GM12878 (cell line): ENCODE results near the gene TGDS. TPM values are rescaled to one million over a fixed set of nuclear protein-coding genes. Genes with fewer than 3 reads are reported as not detected.

Source experiments
- ASH2L ChIP-seq: fragments of 300-600, 200-600 bp; sonication (generic); IDR thresholded peaks from 2 replicates; pipeline ENCODE4 v1.6.1; 2017; ENCODE audit warnings: low read depth, mild to moderate bottlenecking, borderline replicate concordance
- ATF3 ChIP-seq: IDR thresholded peaks from 2 replicates; pipeline ENCODE4 v1.6.1; 2011; ENCODE audit warnings: low read depth, mild to moderate bottlenecking, low read length, moderate library complexity, borderline replicate concordance; ENCODE audit errors: extremely low read depth
- ATF7 ChIP-seq: fragments of 450-650 bp; IDR thresholded peaks from 2 replicates; pipeline ENCODE4 v1.6.1; 2016; ENCODE audit warnings: low read depth, mild to moderate bottlenecking
- CREB1 ChIP-seq: IDR thresholded peaks from 2 replicates; pipeline ENCODE4 v1.6.1; 2012; ENCODE audit warnings: low read depth, mild to moderate bottlenecking, inconsistent platforms
- E2F4 ChIP-seq: IDR thresholded peaks from 2 replicates; pipeline ENCODE4 v1.6.1; 2012; ENCODE audit warnings: low read depth, low read length, improper control_type of control experiment
- EED ChIP-seq: sonication (generic); IDR thresholded peaks from 2 replicates; pipeline ENCODE4 v1.6.1; 2016; ENCODE audit warnings: antibody characterized with exemption, low read depth
- ELK1 ChIP-seq: IDR thresholded peaks from 2 replicates; pipeline ENCODE4 v1.6.1; 2012; ENCODE audit warnings: low read depth, low read length, improper control_type of control experiment
- FOS ChIP-seq: IDR thresholded peaks from 3 replicates; pipeline ENCODE4 v1.6.1; 2011; ENCODE audit warnings: borderline replicate concordance; ENCODE audit not compliant: insufficient read length; ENCODE audit errors: extremely low read depth
- FOXM1 ChIP-seq: IDR thresholded peaks from 2 replicates; pipeline ENCODE4 v1.6.1; 2012; ENCODE audit warnings: low read depth, mild to moderate bottlenecking, inconsistent platforms, low read length, moderate library complexity
- GATAD2B ChIP-seq: fragments of 450-650 bp; conservative IDR thresholded peaks from 2 replicates; pipeline ENCODE4 v1.6.1; 2017; ENCODE audit warnings: low read depth, mild to moderate bottlenecking, moderate library complexity
- HCFC1 ChIP-seq: fragments of 150-350 bp; IDR thresholded peaks from 2 replicates; pipeline ENCODE4 v1.6.1; 2014; ENCODE audit warnings: low read length
- HDAC2 ChIP-seq: fragments of 200-600 bp; sonication (generic); IDR thresholded peaks from 2 replicates; pipeline ENCODE4 v1.6.1; 2017
- HSF1 ChIP-seq: fragments of 150-350 bp; IDR thresholded peaks from 2 replicates; pipeline ENCODE4 v1.6.1; 2014; ENCODE audit warnings: mild to moderate bottlenecking, low read depth, low read length
- LARP7 ChIP-seq: fragments of 450-650 bp; IDR thresholded peaks from 2 replicates; pipeline ENCODE4 v1.6.1; 2017; ENCODE audit warnings: mild to moderate bottlenecking
- MAX ChIP-seq: IDR thresholded peaks from 2 replicates; pipeline ENCODE4 v1.6.1; 2012; ENCODE audit warnings: low read depth, low read length, improper control_type of control experiment
- MLLT1 ChIP-seq: fragments of 450-650 bp; IDR thresholded peaks from 2 replicates; pipeline ENCODE4 v1.6.1; 2016; ENCODE audit warnings: mild to moderate bottlenecking
- NFYA ChIP-seq: IDR thresholded peaks from 2 replicates; pipeline ENCODE4 v1.6.1; 2011; ENCODE audit warnings: low read depth, mild to moderate bottlenecking, low read length, improper control_type of control experiment, borderline replicate concordance
- PKNOX1 ChIP-seq: fragments of 450-650 bp; IDR thresholded peaks from 2 replicates; pipeline ENCODE4 v1.6.1; 2016; ENCODE audit warnings: mild to moderate bottlenecking
- SMC3 ChIP-seq: IDR thresholded peaks from 2 replicates; pipeline ENCODE4 v1.6.1; 2011; ENCODE audit warnings: low read length, improper control_type of control experiment, borderline replicate concordance
- SREBF2 ChIP-seq: IDR thresholded peaks from 2 replicates; pipeline ENCODE4 v1.6.1; 2012; ENCODE audit warnings: mild to moderate bottlenecking, low read length
- YY1 ChIP-seq: IDR thresholded peaks from 2 replicates; pipeline ENCODE4 v1.6.1; 2011; ENCODE audit warnings: low read depth, mild to moderate bottlenecking, low read length
- ZNF274 ChIP-seq: IDR thresholded peaks from one replicate; pipeline ENCODE4 v1.8.0; 2011; ENCODE audit not compliant: insufficient read length, insufficient read depth
- ZZZ3 ChIP-seq: IDR thresholded peaks from 2 replicates; pipeline ENCODE4 v1.6.1; 2011; ENCODE audit warnings: low read depth; ENCODE audit not compliant: control insufficient read depth, insufficient read length
- polyA plus RNA-seq, 11 experiments: library from polyadenylated mRNA; depleted of rRNA in 4 of 11; unstranded in 6 of 11; stranded (reverse) in 5 of 11; fragments of >200 nt; fragmentation: Nextera tagmentation in 4 of 11; fragmentation: Illumina TruSeq in 1 of 11; extraction: Ambion mirVana in 4 of 11; extraction: Trizol in 1 of 11; gene quantifications; 1 replicate in 1 of 11; 2 replicates in 10 of 11; pipeline versions ENCODE4 v1.2.1 to v1.2.3, GENCODE V29; 2011 to 2016; ENCODE audit warnings: inconsistent platforms in 2 of 11, missing spikeins in 2 of 11, low read depth in 1 of 11
- total RNA-seq, 4 experiments: library from RNA; depleted of rRNA in 3 of 4; stranded (reverse); fragments of >200 nt in 3 of 4; fragmentation: Illumina TruSeq in 1 of 4; extraction: Trizol in 1 of 4; gene quantifications; 2 replicates each; pipeline versions ENCODE4 v1.2.1 to v1.2.3, GENCODE V29; 2013 to 2021

The TGDS gene
- total and polyA plus RNA-seq, 10 of the 15 experiments (the other 5 are each of a cell fraction or from before 2014, with no cell fraction given) = 13.1 to 44.3 (median 23.8) TPM

GRCh38 chr13:94549232-94550061 lies 46.5 kb downstream of the TGDS start (continued):
- TF ChIP-seq EED (peak; percentile 77), PKNOX1 (0 out of 2 replicates have a peak, but pooled peaks have one; percentile 16), CREB1 (peak; percentile 73; the same call in 1 of the 2 replicates), SMC3 (no peak), SREBF2 (peak; percentile 97), FOS (no peak), YY1 (peak; percentile 73), HSF1 (no peak), E2F4 (no peak), ZZZ3 (no peak), HCFC1 (no peak; the same call in 1 of the 2 replicates), GATAD2B (peak; percentile 47; the same call in 1 of the 2 replicates), NFYA (no peak), ELK1 (no peak), ZNF274 (no peak), MAX (no peak), ATF7 (peak; percentile 25; the same call in 1 of the 2 replicates), HDAC2 (no peak), MLLT1 (0 out of 2 replicates have a peak, but pooled peaks have one; percentile 38), LARP7 (0 out of 2 replicates have a peak, but pooled peaks have one; percentile 51), ASH2L (peak; percentile 88), FOXM1 (no peak; the same call in 1 of the 2 replicates), ATF3 (no peak)
